Fibroblast of lung (primary cell): ENCODE measurements around the gene MAGOHB. TPM values are rescaled to one million over a fixed set of nuclear protein-coding genes. Genes with fewer than 3 reads are reported as not detected.
A peak's percentile ranks its signal among the peaks of the same experiment; 100 is the strongest.

Source experiments
- DNase-seq, 2 donors: peaks; one replicate each; pipeline versions ENCODE4 v3.0.0 to v3.0.0-alpha.2; 2010; ENCODE audit warnings: low read depth in 2 of 2
- H2AFZ ChIP-seq: 2 replicates; pipeline ENCODE4 v1.5.1; 2012; ENCODE audit warnings: low read length, control low read depth, inconsistent platforms
- H3K27ac ChIP-seq: 2 replicates; pipeline ENCODE4 v1.5.1; 2011; ENCODE audit warnings: low read length, control low read depth; ENCODE audit not compliant: insufficient read depth
- H3K27me3 ChIP-seq: 2 replicates; pipeline ENCODE4 v1.5.1; 2011; ENCODE audit warnings: mild to moderate bottlenecking, low read length; ENCODE audit not compliant: control insufficient read depth, insufficient read depth
- H3K36me3 ChIP-seq: 2 replicates; pipeline ENCODE4 v1.5.1; 2011; ENCODE audit warnings: low read length; ENCODE audit not compliant: control insufficient read depth, insufficient read depth
- H3K4me1 ChIP-seq: 2 replicates; pipeline ENCODE4 v1.5.1; 2011; ENCODE audit warnings: low read length; ENCODE audit not compliant: control insufficient read depth, insufficient read depth; ENCODE audit errors: extremely low read depth
- H3K4me2 ChIP-seq: 2 replicates; pipeline ENCODE4 v1.5.1; 2011; ENCODE audit warnings: low read length, control low read depth; ENCODE audit not compliant: insufficient read depth; ENCODE audit errors: extremely low read depth
- H3K4me3 ChIP-seq, 4 experiments: fragments of 200-600 bp in 1 of 4; sonication (generic) in 1 of 4; replicated peaks in 1 of 4; 2 replicates each; pipeline ENCODE4 v1.5.1; 2011 to 2016; ENCODE audit warnings: low read length in 4 of 4, low read depth in 3 of 4, mild to moderate bottlenecking in 3 of 4, control low read depth in 2 of 4, inconsistent platforms in 1 of 4, mixed read lengths in 1 of 4; ENCODE audit not compliant: insufficient read depth in 1 of 4; ENCODE audit errors: control extremely low read depth in 1 of 4
- H3K79me2 ChIP-seq: 2 replicates; pipeline ENCODE4 v1.5.1; 2012; ENCODE audit warnings: mild to moderate bottlenecking, low read length, inconsistent platforms; ENCODE audit not compliant: control insufficient read depth, insufficient read depth
- H3K9ac ChIP-seq: 2 replicates; pipeline ENCODE4 v1.5.1; 2011; ENCODE audit warnings: mild to moderate bottlenecking, low read length, control low read depth; ENCODE audit not compliant: insufficient read depth
- H3K9me3 ChIP-seq: 2 replicates; pipeline ENCODE4 v1.5.1; 2012; ENCODE audit warnings: low read depth, low read length; ENCODE audit not compliant: control insufficient read depth, insufficient read depth
- H4K20me1 ChIP-seq: 2 replicates; pipeline ENCODE4 v1.5.1; 2011; ENCODE audit warnings: low read length; ENCODE audit not compliant: control insufficient read depth, insufficient read depth; ENCODE audit errors: extremely low read depth
- CTCF ChIP-seq, 2 donors: IDR thresholded peaks in 1 of 2; conservative IDR thresholded peaks in 1 of 2; 1 replicate in 1 of 2; 2 replicates in 1 of 2; pipeline ENCODE4 v1.5.1; 2011 to 2012; ENCODE audit warnings: low read length in 2 of 2, control low read depth in 1 of 2, inconsistent platforms in 1 of 2, low read depth in 1 of 2, mild to moderate bottlenecking in 1 of 2
- EZH2 ChIP-seq: IDR thresholded peaks from 2 replicates; pipeline ENCODE4 v1.5.1; 2012; ENCODE audit warnings: low read length, control low read depth, mild to moderate bottlenecking; ENCODE audit errors: missing control alignments
- polyA plus RNA-seq, 2 donors: library from polyadenylated mRNA; depleted of rRNA in 1 of 2; stranded (reverse) in 1 of 2; unstranded in 1 of 2; fragments of >200 nt; gene quantifications; 2 replicates each; pipeline ENCODE4 v1.2.1, GENCODE V29; 2011 to 2012; ENCODE audit warnings: missing spikeins in 1 of 2
- total RNA-seq: library from RNA; depleted of rRNA; stranded (reverse); fragments of >200 nt; gene quantifications from 2 replicates; pipeline ENCODE4 v1.2.1, GENCODE V29; 2014

MAGOHB gene
- total and polyA plus RNA-seq, 2 donors (not counting 1 experiment from before 2014, with no cell fraction given), result 21.1 to 29.8 TPM

GRCh38 chr12:10610188-10610587 is 3.2 kb downstream of the MAGOHB start:
- no peak for DNase-seq
- H4K20me1 ChIP-seq, result no peaks in the 10 kb centered on the region
- H3K4me3 ChIP-seq, result no peak overlapping the region
- no peak overlapping the region for H3K4me2 ChIP-seq
- H3K27ac ChIP-seq, result no peak overlapping the region
- no peaks in the 10 kb centered on the region for H3K27me3 ChIP-seq
- H3K36me3 ChIP-seq, result no peaks in the 10 kb centered on the region
- no peak for TF ChIP-seq CTCF (conservative IDR thresholded peaks at IDR 0.05 in 1 of 2, IDR thresholded peaks at IDR 0.05 in 1 of 2; ENCODE audit: low read depth in 1 of 2, low read length in 2 of 2)
- TF ChIP-seq EZH2, result no peak
- no peaks in the 10 kb centered on the region for H3K4me1 ChIP-seq
- no peaks in the 10 kb centered on the region for H3K9me3 ChIP-seq
- no peak overlapping the region for H2AFZ ChIP-seq
- H3K79me2 ChIP-seq, result peaks cover 18% of the 10 kb centered on the region
- no peak overlapping the region for H3K9ac ChIP-seq

GRCh38 chr12:10607885-10608458 is 5.4 kb downstream of the MAGOHB start:
- Histone ChIP-seq H3K4me3 (no peak overlapping the region), H3K4me1 (no peaks in the 10 kb centered on the region), H3K27ac (no peak overlapping the region), H3K9me3 (no peaks in the 10 kb centered on the region), H3K27me3 (no peaks in the 10 kb centered on the region), H3K36me3 (no peaks in the 10 kb centered on the region), H3K4me2 (no peak overlapping the region), H3K79me2 (peaks cover 14% of the 10 kb centered on the region), H4K20me1 (no peaks in the 10 kb centered on the region), H2AFZ (no peak overlapping the region), H3K9ac (no peak overlapping the region)
- TF ChIP-seq CTCF (conservative IDR thresholded peaks at IDR 0.05 in 1 of 2, IDR thresholded peaks at IDR 0.05 in 1 of 2; ENCODE audit: low read depth in 1 of 2, low read length in 2 of 2) (peak; percentile 33 to 40), EZH2 (no peak)
- DNase-seq, result peak; percentile 11 to 27

GRCh38 chr12:10601860-10602259 is 11.5 kb downstream of the MAGOHB start:
- no peaks in the 10 kb centered on the region for H3K36me3 ChIP-seq
- no peak overlapping the region for H3K4me2 ChIP-seq
- H3K9ac ChIP-seq, result no peak overlapping the region
- H4K20me1 ChIP-seq, result no peaks in the 10 kb centered on the region
- TF ChIP-seq CTCF (conservative IDR thresholded peaks at IDR 0.05 in 1 of 2, IDR thresholded peaks at IDR 0.05 in 1 of 2; ENCODE audit: low read depth in 1 of 2, low read length in 2 of 2) (no peak), EZH2 (no peak)
- H3K27me3 ChIP-seq, result no peaks in the 10 kb centered on the region
- H3K27ac ChIP-seq, result no peak overlapping the region
- no peak for DNase-seq
- no peaks in the 10 kb centered on the region for H3K79me2 ChIP-seq
- H3K4me3 ChIP-seq, result no peak overlapping the region
- no peaks in the 10 kb centered on the region for H3K9me3 ChIP-seq
- H3K4me1 ChIP-seq, result no peaks in the 10 kb centered on the region
- no peak overlapping the region for H2AFZ ChIP-seq
